SK-N-SH (cell line): ENCODE measurements around the gene FRMPD4. TPM values are rescaled to one million over a fixed set of nuclear protein-coding genes. Genes with fewer than 3 reads are reported as not detected.

Source experiments
- CTCF ChIA-PET: fragments of 300-600, 350-600 bp; formaldehyde crosslinking; extraction: SDS; loops from one replicate; lab custom pipeline; 2021; lab: Yijun Ruan, JAX
- POLR2A ChIA-PET: fragments of 350-600 bp; sonication (Branson Sonifier 250); formaldehyde crosslinking; extraction: SDS; loops from one replicate; lab custom pipeline; 2020; ENCODE audit warnings: antibody characterized with exemption, inconsistent platforms; lab: Yijun Ruan, JAX
- DNase-seq: peaks from one replicate; pipeline ENCODE4 v3.0.0; 2012
- H2AFZ ChIP-seq: fragments of 200-600 bp; sonication (generic); 2 replicates; pipeline ENCODE4 v1.8.1; 2016; ENCODE audit warnings: antibody characterized with exemption, mild to moderate bottlenecking, low read depth
- H3F3A ChIP-seq: fragments of 200-600 bp; sonication (generic); replicated peaks from 2 replicates; pipeline ENCODE3; 2016; ENCODE audit warnings: antibody characterized with exemption, mild to moderate bottlenecking; ENCODE audit not compliant: insufficient read depth
- H3K27ac ChIP-seq, 2 experiments: fragments of 200-500 bp in 1 of 2; fragments of 200-600 bp in 1 of 2; sonication (Bioruptor generic) in 1 of 2; sonication (generic), shearing (Covaris generic) in 1 of 2; 2 replicates each; pipeline versions ENCODE4 v1.5.1 to v1.6.1; 2014 to 2016; ENCODE audit warnings: low read depth in 2 of 2, inconsistent platforms in 1 of 2, low read length in 1 of 2, mild to moderate bottlenecking in 1 of 2, mixed read lengths in 1 of 2
- H3K27me3 ChIP-seq: fragments of 200-600 bp; sonication (generic), shearing (Covaris generic); 2 replicates; pipeline ENCODE4 v1.6.1; 2016; ENCODE audit warnings: mixed run types; ENCODE audit not compliant: insufficient read depth
- H3K36me3 ChIP-seq, 2 experiments: fragments of 200-500 bp in 1 of 2; fragments of 200-600 bp in 1 of 2; sonication (Bioruptor generic) in 1 of 2; sonication (generic) in 1 of 2; replicated peaks in 1 of 2; 2 replicates each; pipeline versions ENCODE3 to v1.5.1; 2014 to 2016; ENCODE audit warnings: low read length in 1 of 2, mild to moderate bottlenecking in 1 of 2; ENCODE audit not compliant: insufficient read depth in 2 of 2, control insufficient read depth in 1 of 2
- H3K4me1 ChIP-seq, 2 experiments: fragments of 200-500 bp in 1 of 2; fragments of 200-600 bp in 1 of 2; sonication (Bioruptor generic) in 1 of 2; sonication (generic), shearing (Covaris generic) in 1 of 2; 2 replicates each; pipeline versions ENCODE4 v1.5.1 to v1.6.1; 2014 to 2016; ENCODE audit warnings: low read depth in 1 of 2, low read length in 1 of 2, mixed run types in 1 of 2; ENCODE audit not compliant: insufficient read depth in 2 of 2, control insufficient read depth in 1 of 2
- H3K4me2 ChIP-seq: fragments of 200-600 bp; sonication (generic), shearing (Covaris generic); 2 replicates; pipeline ENCODE4 v1.6.1; 2017; ENCODE audit warnings: mixed run types
- H3K4me3 ChIP-seq, 2 experiments: fragments of 200-500 bp in 1 of 2; fragments of 200-600 bp in 1 of 2; sonication (Bioruptor generic) in 1 of 2; sonication (generic), shearing (Covaris generic) in 1 of 2; 2 replicates each; pipeline versions ENCODE4 v1.5.1 to v1.8.1; 2014 to 2016; ENCODE audit warnings: low read depth in 2 of 2, inconsistent platforms in 1 of 2, low read length in 1 of 2, mild to moderate bottlenecking in 1 of 2, mixed read lengths in 1 of 2, moderate library complexity in 1 of 2
- H3K79me2 ChIP-seq: fragments of 200-600 bp; sonication (generic); 2 replicates; pipeline ENCODE4 v1.8.1; 2017; ENCODE audit warnings: mild to moderate bottlenecking; ENCODE audit not compliant: insufficient read depth
- H3K9ac ChIP-seq: fragments of 200-600 bp; sonication (generic); 2 replicates; pipeline ENCODE4 v1.6.1; 2017; ENCODE audit warnings: mixed run types
- H3K9me2 ChIP-seq: fragments of 200-600 bp; sonication (generic); 2 replicates; pipeline ENCODE4 v1.6.1; 2017; ENCODE audit warnings: mixed run types
- H3K9me3 ChIP-seq: fragments of 200-600 bp; sonication (generic); 2 replicates; pipeline ENCODE4 v1.6.1; 2017; ENCODE audit warnings: mixed run types, mild to moderate bottlenecking, moderate library complexity
- H4K20me1 ChIP-seq: fragments of 200-600 bp; sonication (generic); 2 replicates; pipeline ENCODE4 v1.6.1; 2017; ENCODE audit warnings: mild to moderate bottlenecking, mixed run types; ENCODE audit not compliant: insufficient read depth
- ELF1 ChIP-seq: IDR thresholded peaks from 2 replicates; pipeline ENCODE4 v1.4.0; 2012
- EP300 ChIP-seq, 2 experiments: IDR thresholded peaks; 2 replicates each; pipeline versions ENCODE4 v1.4.0 to v1.6.1; 2012; ENCODE audit warnings: borderline replicate concordance in 1 of 2, low read depth in 1 of 2, low read length in 1 of 2
- EZH2phosphoT487 ChIP-seq: fragments of 200-600 bp; sonication (generic); IDR thresholded peaks from 2 replicates; pipeline ENCODE4 v1.6.1; 2017; ENCODE audit warnings: low read depth, mixed run types, mild to moderate bottlenecking, antibody characterized with exemption, moderate library complexity, borderline replicate concordance
- FOXJ3 ChIP-seq: sonication (generic); formaldehyde crosslinking; IDR thresholded peaks from 2 replicates; pipeline ENCODE4 v1.5.1; 2020; ENCODE audit warnings: mild to moderate bottlenecking, missing genetic modification reagents
- GATA2 ChIP-seq: sonication (generic); formaldehyde crosslinking; IDR thresholded peaks from 2 replicates; pipeline ENCODE4 v1.5.0; 2020; ENCODE audit warnings: mild to moderate bottlenecking, missing genetic modification reagents
- IRF3 ChIP-seq: fragments of 150-350 bp; IDR thresholded peaks from 2 replicates; pipeline ENCODE4 v1.6.1; 2016; ENCODE audit warnings: mild to moderate bottlenecking, low read depth, low read length
- JUND ChIP-seq: IDR thresholded peaks from 2 replicates; pipeline ENCODE4 v1.4.0; 2012
- MAX ChIP-seq: IDR thresholded peaks from 2 replicates; pipeline ENCODE4 v1.4.0; 2012; ENCODE audit warnings: low read depth
- MEF2A ChIP-seq: IDR thresholded peaks from 2 replicates; pipeline ENCODE4 v1.4.0; 2012; ENCODE audit warnings: low read depth, borderline replicate concordance
- MXI1 ChIP-seq: IDR thresholded peaks from 2 replicates; pipeline ENCODE4 v1.6.1; 2012; ENCODE audit warnings: mild to moderate bottlenecking, low read depth, low read length, improper control_type of control experiment
- NFIC ChIP-seq: IDR thresholded peaks from 2 replicates; pipeline ENCODE4 v1.4.0; 2012; ENCODE audit warnings: borderline replicate concordance
- NRF1 ChIP-seq: IDR thresholded peaks from 2 replicates; pipeline ENCODE4 v1.6.1; 2012; ENCODE audit warnings: low read depth, mild to moderate bottlenecking, low read length
- PBX3 ChIP-seq: IDR thresholded peaks from 2 replicates; pipeline ENCODE4; 2012
- POLR2AphosphoS5 ChIP-seq: IDR thresholded peaks from 2 replicates; pipeline ENCODE4 v1.6.1; 2012; ENCODE audit warnings: low read depth, low read length
- RAD21 ChIP-seq: IDR thresholded peaks from 2 replicates; pipeline ENCODE4 v1.6.1; 2012; ENCODE audit warnings: mild to moderate bottlenecking, low read length
- REST ChIP-seq: IDR thresholded peaks from 2 replicates; pipeline ENCODE4 v1.6.1; 2012; ENCODE audit warnings: mild to moderate bottlenecking, low read depth, low read length, moderate library complexity
- TCF12 ChIP-seq: IDR thresholded peaks from 2 replicates; pipeline ENCODE4 v1.4.0; 2012
- TEAD4 ChIP-seq: IDR thresholded peaks from 2 replicates; pipeline ENCODE4 v1.4.0; 2012; ENCODE audit warnings: mild to moderate bottlenecking, borderline replicate concordance; ENCODE audit not compliant: insufficient read depth
- USF2 ChIP-seq: fragments of 150-350 bp; IDR thresholded peaks from 2 replicates; pipeline ENCODE4 v1.6.1; 2017; ENCODE audit warnings: antibody characterized with exemption, low read length, low read depth, borderline replicate concordance
- YY1 ChIP-seq: IDR thresholded peaks from 2 replicates; pipeline ENCODE4 v1.4.0; 2012; ENCODE audit warnings: low read depth, mild to moderate bottlenecking
- whole genome bisulfite sequencing: methylation state at CpG from one replicate; pipeline ENCODE4 v1.1.6; 2017; ENCODE audit warnings: low lambda C conversion rate; 5-methylcytosine and 5-hydroxymethylcytosine counted together
- polyA plus RNA-seq, 3 experiments: library from polyadenylated mRNA; depleted of rRNA; stranded (reverse); fragments of >200 nt; gene quantifications; 2 replicates each; pipeline ENCODE4 v1.2.3, GENCODE V29; 2012

Gene FRMPD4
- polyA plus RNA-seq, 1 of the 3 experiments (the other 2 are of a cell fraction) = not detected

- Histone ChIP-seq H3F3A (no peaks in the 10 kb centered on the region), H2AFZ (no peak overlapping the region), H3K4me1 (no peaks in the 10 kb centered on the region), H3K9me2 (no peaks in the 10 kb centered on the region), H3K27me3 (peaks cover 10% of the 10 kb centered on the region), H3K9ac (no peak overlapping the region), H3K79me2 (no peaks in the 10 kb centered on the region), H3K4me2 (no peak overlapping the region), H3K36me3 (no peaks in the 10 kb centered on the region), H3K4me3 (no peak overlapping the region), H4K20me1 (no peaks in the 10 kb centered on the region), H3K9me3 (no peaks in the 10 kb centered on the region), H3K27ac (no peak overlapping the region)
- TF ChIP-seq FOXJ3 (CRISPR knock-in tag) (no peak), GATA2 (CRISPR knock-in tag) (no peak), PBX3 (no peak), MEF2A (no peak), NRF1 (no peak), EP300 (IDR thresholded peaks at IDR 0.05; ENCODE audit: borderline replicate concordance in 1 of 2, low read depth in 1 of 2, low read length in 1 of 2) (no peak), USF2 (no peak), TCF12 (no peak), POLR2AphosphoS5 (no peak), EZH2phosphoT487 (no peak), MXI1 (no peak), TEAD4 (no peak), YY1 (no peak), REST (no peak), ELF1 (no peak), IRF3 (no peak), RAD21 (no peak), MAX (no peak), JUND (no peak), NFIC (no peak)
- DNase-seq = no peak
- 5% methylated on average over 6 of the region's 6 CpGs for WGBS
- POLR2A ChIA-PET = no interaction called here
- CTCF ChIA-PET = no interaction called here
Measured at GRCh38 chrX:12309744-12310076, 171.4 kb downstream of the FRMPD4 start.
